K562 (cell line): ENCODE data around the gene KATNB1.

Experiments
- ATF7 ChIP-seq: fragments of 450-650 bp; IDR thresholded peaks from 2 replicates; pipeline ENCODE4 v1.7.1; 2014; ENCODE audit warnings: mild to moderate bottlenecking, moderate library complexity
- BRCA1 ChIP-seq, 2 experiments: fragments of 450-650 bp in 1 of 2; sonication (generic) in 1 of 2; formaldehyde crosslinking in 1 of 2; IDR thresholded peaks; 2 replicates each; pipeline versions ENCODE4 v1.5.0 to v1.6.1; 2017 to 2020; ENCODE audit warnings: mild to moderate bottlenecking in 1 of 2, missing genetic modification reagents in 1 of 2
- CTCF ChIP-seq, 3 experiments: IDR thresholded peaks in 2 of 3; conservative IDR thresholded peaks in 1 of 3; 2 replicates each; pipeline ENCODE4 v1.5.1; 2011 to 2012; ENCODE audit warnings: low read length in 3 of 3, mild to moderate bottlenecking in 3 of 3, control low read depth in 2 of 3, improper control_type of control experiment in 1 of 3, inconsistent platforms in 1 of 3, low read depth in 1 of 3, mixed read lengths in 1 of 3, moderate library complexity in 1 of 3; ENCODE audit not compliant: insufficient read depth in 2 of 3
- EGR1 ChIP-seq: fragments of 450-650 bp; conservative IDR thresholded peaks from 2 replicates; pipeline ENCODE4 v1.6.1; 2017; ENCODE audit warnings: mild to moderate bottlenecking
- EP300 ChIP-seq: IDR thresholded peaks from 2 replicates; pipeline ENCODE4 v1.6.1; 2012; ENCODE audit warnings: low read length, improper control_type of control experiment
- HDAC2 ChIP-seq: fragments of 450-650 bp; IDR thresholded peaks from 2 replicates; pipeline ENCODE4 v1.6.1; 2016; ENCODE audit warnings: mild to moderate bottlenecking
- MAFG ChIP-seq: fragments of 450-650 bp; conservative IDR thresholded peaks from 2 replicates; pipeline ENCODE4 v1.6.1; 2016; ENCODE audit warnings: missing genetic modification characterization, missing compliant biosample characterization
- NBN ChIP-seq: fragments of 450-650 bp; IDR thresholded peaks from 2 replicates; pipeline ENCODE4 v1.6.1; 2016; ENCODE audit warnings: low read depth, mild to moderate bottlenecking
- PKNOX1 ChIP-seq: fragments of 450-650 bp; IDR thresholded peaks from 2 replicates; pipeline ENCODE4 v1.6.1; 2016
- SMARCB1 ChIP-seq: IDR thresholded peaks from 2 replicates; pipeline ENCODE4 v1.6.1; 2011; ENCODE audit warnings: improper control_type of control experiment, low read depth; ENCODE audit not compliant: insufficient read length
- SMC3 ChIP-seq: conservative IDR thresholded peaks from 2 replicates; pipeline ENCODE4 v1.6.1; 2011; ENCODE audit warnings: low read depth, low read length, improper control_type of control experiment; ENCODE audit not compliant: insufficient read depth
- SP1 ChIP-seq: sonication (generic); formaldehyde crosslinking; IDR thresholded peaks from 2 replicates; pipeline ENCODE4 v1.8.1; 2022; ENCODE audit warnings: mild to moderate bottlenecking, missing genetic modification reagents
- SREBF2 ChIP-seq: sonication (generic); formaldehyde crosslinking; IDR thresholded peaks from 2 replicates; pipeline ENCODE4 v1.4.0; 2020; ENCODE audit warnings: mild to moderate bottlenecking, missing genetic modification reagents
- TF ChIP-seq, protein P1 (sequence below), 3 experiments: fragments of 200-800 bp in 1 of 3; sonication (Bioruptor generic) in 1 of 3; sonication (generic) in 1 of 3; formaldehyde crosslinking in 1 of 3; IDR thresholded peaks; 2 replicates each; pipeline versions ENCODE4 v1.6.1 to v1.8.0; 2016 to 2022; ENCODE audit warnings: mild to moderate bottlenecking in 2 of 3, missing compliant biosample characterization in 2 of 3, missing genetic modification characterization in 2 of 3, missing genetic modification reagents in 1 of 3

- TF ChIP-seq CTCF (IDR thresholded peaks at IDR 0.05 in 2 of 3, conservative IDR thresholded peaks at IDR 0.05 in 1 of 3; ENCODE audit: insufficient read depth in 2 of 3, low read depth in 1 of 3, low read length in 3 of 3) (no peak), SMARCB1 (no peak), MAFG (tag) (no peak), HDAC2 (no peak), BRCA1 (IDR thresholded peaks at IDR 0.05) (no peak), BRCA1 (CRISPR knock-in tag; IDR thresholded peaks at IDR 0.05) (no peak), ATF7 (no peak), PKNOX1 (no peak), SMC3 (no peak), EGR1 (no peak), SP1 (no peak), EP300 (no peak), SREBF2 (CRISPR knock-in tag) (no peak), NBN (no peak)
- TF ChIP-seq, protein P1, sequence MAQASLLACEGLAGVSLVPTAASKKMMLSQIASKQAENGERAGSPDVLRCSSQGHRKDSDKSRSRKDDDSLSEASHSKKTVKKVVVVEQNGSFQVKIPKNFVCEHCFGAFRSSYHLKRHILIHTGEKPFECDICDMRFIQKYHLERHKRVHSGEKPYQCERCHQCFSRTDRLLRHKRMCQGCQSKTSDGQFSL (CRISPR knock-in tag; IDR thresholded peaks at IDR 0.05): no peak
- TF ChIP-seq, protein P1 (tag; IDR thresholded peaks at IDR 0.05): no peak
Observed at GRCh38 chr16:57749856-57750452, 14.4 kb downstream of the KATNB1 start.
